Hippocampal formation (tissue), 2 donors: Measurements from ENCODE around the gene EPHA3.
"Not testable (repeated sequence)": the region's sequence is repeated elsewhere in the genome, so short reads cannot be mapped to it uniquely, and the experiment has no call there.

Source experiments
- DNase-seq, 2 donors: peaks; one replicate each; lab custom pipeline; 2025; lab: John Stamatoyannopoulos, UW

Gene EPHA3

GRCh38 chr3:89287902-89288508 is 180.6 kb downstream of the EPHA3 start:
- no peak for DNase-seq

DNA sequence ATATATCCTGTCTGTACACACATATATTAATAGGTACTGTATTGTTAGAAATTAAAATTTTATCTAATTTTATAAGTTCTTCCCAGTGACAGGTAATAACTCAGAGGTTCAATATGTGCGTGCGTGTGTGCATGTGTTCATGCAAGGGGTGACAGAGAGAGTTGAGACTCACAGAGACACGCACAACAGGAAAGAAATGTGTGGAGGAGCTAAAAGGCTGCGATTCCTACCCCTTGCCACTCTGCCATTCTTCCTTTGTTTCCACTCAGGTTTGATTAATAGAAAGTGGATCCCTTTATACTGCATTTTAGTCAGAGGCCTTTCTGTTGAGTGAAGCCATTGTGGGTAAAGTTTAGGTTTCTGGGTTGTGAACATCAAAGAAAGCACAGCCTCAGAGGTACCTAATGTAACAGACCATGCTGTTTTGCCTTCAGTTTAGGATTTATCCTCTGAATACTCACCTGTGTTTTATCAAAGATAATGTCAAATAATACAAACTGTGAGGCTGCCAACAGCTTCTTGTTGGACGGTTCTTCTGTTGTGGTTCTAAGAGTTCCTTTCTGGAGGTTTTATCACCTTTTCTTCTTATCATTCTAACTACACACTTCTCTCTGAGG is 182.3 kb downstream of the EPHA3 start:
- no peak for DNase-seq

DNA sequence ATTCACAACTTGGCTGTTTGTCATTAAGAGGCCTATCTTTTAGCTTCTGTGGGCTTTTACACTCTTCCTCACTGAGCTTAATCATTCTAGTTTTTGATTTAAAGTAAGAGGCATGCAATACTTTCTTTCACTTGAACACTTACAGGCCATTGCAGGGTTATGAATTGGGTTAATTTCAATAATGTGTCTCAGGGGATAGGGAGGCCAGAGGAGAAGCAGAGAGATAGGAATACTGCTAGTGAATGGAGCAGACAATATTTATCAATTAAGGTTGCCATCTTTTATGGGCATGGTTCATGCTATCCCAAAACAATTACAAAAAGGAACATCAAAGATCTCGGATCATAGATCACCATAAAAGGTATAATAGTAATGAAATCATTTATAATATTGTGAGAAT is 189.8 kb downstream of the EPHA3 start:
- DNase-seq = no peak

DNA sequence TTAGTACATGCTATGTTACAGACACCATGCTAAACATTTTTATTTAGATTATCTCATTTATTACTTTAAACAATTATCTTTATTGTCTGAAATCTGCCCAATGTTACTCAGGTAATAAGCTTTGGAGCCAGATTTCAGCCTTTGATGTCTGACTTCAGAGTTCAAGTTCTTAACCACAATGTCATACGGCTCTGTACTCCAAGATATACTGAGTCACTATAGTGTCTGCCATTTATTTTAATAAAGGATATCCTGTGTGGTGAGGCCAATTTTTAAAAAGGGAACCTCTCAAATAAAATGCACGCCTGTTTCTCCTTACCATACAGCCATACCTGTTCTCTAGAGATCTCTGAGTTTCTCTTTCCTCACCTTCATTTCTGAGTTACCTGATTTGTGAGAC is 193.1 kb downstream of the EPHA3 start:
- no peak for DNase-seq

- DNase-seq = no peak
Measured at GRCh38 chr3:89300981-89301380, 193.6 kb downstream of the EPHA3 start.

DNA sequence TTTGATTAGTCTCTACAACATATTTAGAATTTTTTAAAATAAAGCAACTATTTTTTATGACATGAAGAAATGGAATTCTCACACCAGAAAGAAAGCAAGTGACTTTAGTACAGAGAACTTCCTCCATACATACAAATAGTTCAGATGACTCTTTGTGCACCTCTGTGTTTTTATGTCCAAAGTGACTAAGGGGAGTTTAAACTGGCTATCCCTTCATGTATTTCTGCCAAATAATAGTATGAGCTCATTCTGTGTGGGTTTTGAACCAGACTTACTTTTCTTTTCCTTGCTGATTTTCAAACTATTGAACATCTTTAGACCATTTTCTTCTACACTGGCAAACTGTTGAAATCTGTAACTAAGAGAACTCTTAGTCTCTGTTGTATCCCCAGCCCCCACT is 196.3 kb downstream of the EPHA3 start:
- no peak for DNase-seq

DNA sequence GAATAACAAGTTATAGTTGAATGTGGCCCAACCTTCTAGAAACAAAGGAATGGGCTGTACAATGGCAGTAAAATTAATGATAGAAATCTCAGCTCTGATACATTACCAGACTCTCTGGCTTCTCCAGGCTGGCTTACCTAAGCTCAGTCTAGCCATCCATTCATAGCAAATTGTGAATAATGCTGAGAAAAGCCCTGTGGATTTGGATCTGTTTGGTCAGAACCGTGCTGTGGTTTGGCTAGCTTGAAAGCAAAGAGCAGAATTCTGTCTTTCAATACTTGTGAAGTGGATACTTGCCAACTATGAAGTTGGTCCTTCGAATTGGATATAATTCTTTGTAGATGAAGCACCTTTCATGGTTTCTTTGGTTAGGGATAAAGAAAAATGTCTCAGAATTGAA is 199.1 kb downstream of the EPHA3 start:
- no peak for DNase-seq

- no peak for DNase-seq
Measured at GRCh38 chr3:89311581-89311980, 204.2 kb downstream of the EPHA3 start.

DNA sequence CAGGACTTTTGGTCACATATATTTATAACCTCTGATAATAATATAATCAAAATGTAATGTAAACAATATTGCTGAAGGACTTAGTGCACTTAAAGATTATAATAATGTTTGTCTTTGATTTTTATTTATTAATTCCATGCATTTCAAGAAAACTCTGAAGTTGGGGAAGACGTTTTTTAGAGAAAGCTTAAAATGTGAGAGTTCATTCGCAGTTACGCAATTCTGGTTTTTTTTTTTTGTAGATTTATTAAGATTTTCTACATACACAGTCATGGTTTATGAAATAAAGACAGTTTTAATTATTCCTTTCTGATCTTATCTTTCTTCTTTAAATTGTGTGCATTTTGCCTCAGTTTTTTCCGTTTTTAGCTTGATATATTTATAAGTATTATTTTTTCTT is 204.7 kb downstream of the EPHA3 start:
- no peak for DNase-seq

GRCh38 chr3:89314454-89315098 is 207.2 kb downstream of the EPHA3 start:
- DNase-seq = no peak

GRCh38 chr3:89315750-89316470 is 208.5 kb downstream of the EPHA3 start:
- no peak for DNase-seq

GRCh38 chr3:89320186-89320585 is 212.8 kb downstream of the EPHA3 start:
- DNase-seq = no peak

DNA sequence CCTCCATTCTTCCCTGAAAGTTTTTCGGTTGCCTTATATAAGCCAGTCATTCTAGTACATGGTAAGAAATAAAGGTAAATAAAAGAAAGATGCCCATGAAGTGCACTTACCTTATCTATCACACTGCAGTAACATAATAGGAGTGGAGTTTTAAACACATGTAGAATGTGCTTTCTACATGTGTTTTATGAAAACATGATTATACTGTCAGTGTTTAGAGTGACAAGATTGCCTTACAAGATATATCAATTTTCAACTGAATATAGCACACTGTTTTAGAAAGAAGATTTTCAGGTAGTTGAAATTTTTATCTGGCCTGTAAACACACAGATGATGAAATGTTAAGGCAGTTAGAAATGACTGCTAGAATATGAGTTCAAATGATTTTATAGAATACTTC is 219.6 kb downstream of the EPHA3 start:
- no peak for DNase-seq

GRCh38 chr3:89332386-89332785 is 225.0 kb downstream of the EPHA3 start:
- DNase-seq = no peak

GRCh38 chr3:89332793-89333192 is 225.4 kb downstream of the EPHA3 start:
- no peak for DNase-seq

DNA sequence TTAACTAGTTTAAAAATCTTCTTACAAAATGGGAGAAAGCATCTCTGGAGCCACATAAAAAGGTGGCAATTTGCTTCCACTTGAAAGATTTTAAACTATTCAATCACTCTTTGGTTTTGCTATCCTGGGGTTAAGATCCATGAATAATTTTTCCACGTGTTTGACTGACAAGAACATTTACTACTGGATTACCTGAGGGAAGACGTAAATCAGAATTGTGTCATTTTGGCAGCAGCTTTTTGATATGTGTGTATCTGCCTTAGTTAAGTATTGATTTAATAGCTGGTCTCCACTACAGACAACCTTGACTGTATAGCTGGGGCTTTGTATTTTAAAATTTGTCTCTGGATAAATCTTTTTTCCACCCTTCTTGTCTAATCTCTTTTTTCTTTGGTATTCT is 228.3 kb downstream of the EPHA3 start:
- DNase-seq = no peak

GRCh38 chr3:89340408-89340807 is 233.0 kb downstream of the EPHA3 start:
- DNase-seq = no peak

DNA sequence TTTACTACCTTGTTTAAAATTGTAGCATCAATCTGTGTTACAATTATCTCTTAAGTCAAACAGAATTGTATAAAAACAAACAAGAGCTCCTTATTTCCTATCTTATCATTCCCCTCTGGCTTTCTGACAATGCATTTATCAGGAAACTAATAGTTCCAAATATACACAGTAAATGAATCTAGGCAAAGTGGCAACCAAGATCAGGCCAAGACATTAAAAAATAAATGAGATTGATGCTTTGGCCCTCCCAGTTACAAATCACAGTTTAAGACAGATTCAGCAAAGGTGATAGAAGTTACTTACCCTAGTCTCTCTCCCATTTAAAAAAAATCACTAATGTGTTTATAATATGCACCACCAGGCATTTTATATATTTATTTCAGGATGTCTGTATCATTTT is 236.7 kb downstream of the EPHA3 start:
- DNase-seq = no peak

GRCh38 chr3:89350935-89351334 is 243.5 kb downstream of the EPHA3 start:
- not testable (repeated sequence) for DNase-seq

- no peak for DNase-seq
Measured at GRCh38 chr3:89353465-89353864, 246.0 kb downstream of the EPHA3 start.

GRCh38 chr3:89358281-89358680 is 250.9 kb downstream of the EPHA3 start:
- DNase-seq = no peak

DNA sequence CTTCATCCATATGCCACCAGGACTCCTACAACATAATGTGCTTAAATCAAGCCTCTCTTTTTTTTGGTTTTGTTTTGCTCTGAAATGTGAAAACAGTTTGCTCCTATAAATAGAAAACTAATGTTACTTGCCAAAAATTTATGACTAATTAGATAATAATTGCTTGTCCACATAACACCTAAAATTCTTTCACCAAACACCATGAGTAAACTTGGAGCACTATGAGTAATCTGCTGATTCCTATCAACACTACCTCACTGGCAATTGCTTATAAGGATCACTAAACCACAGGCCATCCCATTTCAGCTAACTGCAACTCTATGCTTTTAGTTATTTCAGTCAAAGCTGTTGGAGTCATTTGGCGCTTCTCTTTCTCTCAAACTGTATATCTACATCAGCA is 252.7 kb downstream of the EPHA3 start:
- DNase-seq = no peak

- DNase-seq = no peak
Measured at GRCh38 chr3:89362496-89362895, 255.1 kb downstream of the EPHA3 start.
